ENCODE results near the gene EVI2A.
"Not testable (repeated sequence)": the region's sequence is repeated elsewhere in the genome, so short reads cannot be mapped to it uniquely, and the experiment has no call there.

Gene EVI2A

GRCh38 chr17:31321481-31321880 lies at the start of gene EVI2A:
EVI2A (minus strand) TSS chr17:31321622; CDS start chr17:31319013, 2,609 bp downstream.
- Histone ChIP-seq H3K27ac (ENCODE audit: low read length) (no peak within 1 kb of the TSS), H3K9me3 (ENCODE audit: insufficient read depth, low read depth, low read length) (no peaks in the 10 kb centered on the region), H3K9ac (ENCODE audit: low read depth, low read length) (no peak within 1 kb of the TSS), H3K4me3 (ENCODE audit: low read length) (no peak within 1 kb of the TSS), H3K27me3 (ENCODE audit: insufficient read depth, low read length) (no peaks in the 10 kb centered on the region), H3K4me1 (ENCODE audit: insufficient read depth, low read length) (no peaks in the 10 kb centered on the region), H3K36me3 (ENCODE audit: insufficient read depth, low read depth, low read length) (no peaks in the 10 kb centered on the region; the same call in 1 of the 2 replicates)

DNA sequence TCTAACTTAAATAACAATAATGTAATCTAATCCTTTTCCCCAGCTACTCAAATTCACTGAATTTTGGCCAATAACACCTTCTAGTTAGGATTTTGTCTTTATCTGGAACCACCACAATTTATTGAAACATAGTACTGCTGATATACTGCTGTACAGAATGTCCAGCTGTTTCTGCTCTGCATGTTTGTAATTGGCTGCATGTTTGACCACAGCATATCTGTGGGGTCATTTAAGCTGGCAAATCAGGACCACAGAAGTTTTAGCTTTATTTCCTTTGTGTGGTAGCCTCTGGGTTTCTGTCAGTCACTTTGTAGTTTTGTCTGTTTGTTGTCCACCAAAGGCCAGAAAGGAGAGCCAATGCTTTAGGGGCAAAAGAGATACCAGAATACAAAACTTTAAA lies 47.8 kb upstream of the EVI2A start:
- Histone ChIP-seq H3K27ac (ENCODE audit: low read length) (no peak overlapping the region), H3K4me1 (ENCODE audit: insufficient read depth, low read length) (no peaks in the 10 kb centered on the region), H3K36me3 (ENCODE audit: insufficient read depth, low read depth, low read length) (peaks cover 13% of the 10 kb centered on the region; the same call in 1 of the 2 replicates), H3K9ac (ENCODE audit: low read depth, low read length) (no peak overlapping the region), H3K27me3 (ENCODE audit: insufficient read depth, low read length) (no peaks in the 10 kb centered on the region), H3K9me3 (ENCODE audit: insufficient read depth, low read depth, low read length) (no peaks in the 10 kb centered on the region), H3K4me3 (ENCODE audit: low read length) (no peak overlapping the region)

- Histone ChIP-seq H3K4me1 (ENCODE audit: insufficient read depth, low read length) (no peaks in the 10 kb centered on the region; the same call in 1 of the 2 replicates), H3K4me3 (ENCODE audit: low read length) (no peak overlapping the region), H3K9me3 (ENCODE audit: insufficient read depth, low read depth, low read length) (no peaks in the 10 kb centered on the region), H3K27me3 (ENCODE audit: insufficient read depth, low read length) (no peaks in the 10 kb centered on the region), H3K27ac (ENCODE audit: low read length) (no peak overlapping the region), H3K9ac (ENCODE audit: low read depth, low read length) (no peak overlapping the region), H3K36me3 (ENCODE audit: insufficient read depth, low read depth, low read length) (peaks cover 28% of the 10 kb centered on the region)
Observed at GRCh38 chr17:31366088-31366487, 44.7 kb upstream of the EVI2A start.

GRCh38 chr17:31364012-31364411 lies 42.6 kb upstream of the EVI2A start:
- Histone ChIP-seq H3K4me3 (ENCODE audit: low read length) (no peak overlapping the region), H3K27ac (ENCODE audit: low read length) (no peak overlapping the region), H3K4me1 (ENCODE audit: insufficient read depth, low read length) (no peaks in the 10 kb centered on the region; the same call in 1 of the 2 replicates), H3K9me3 (ENCODE audit: insufficient read depth, low read depth, low read length) (no peaks in the 10 kb centered on the region), H3K27me3 (ENCODE audit: insufficient read depth, low read length) (no peaks in the 10 kb centered on the region), H3K9ac (ENCODE audit: low read depth, low read length) (no peak overlapping the region), H3K36me3 (ENCODE audit: insufficient read depth, low read depth, low read length) (peaks cover 39% of the 10 kb centered on the region)

GRCh38 chr17:31357839-31358394 lies 36.5 kb upstream of the EVI2A start:
- H3K9me3 ChIP-seq (ENCODE audit: insufficient read depth, low read depth, low read length): no peaks in the 10 kb centered on the region
- H3K27ac ChIP-seq (ENCODE audit: low read length): no peak overlapping the region
- H3K4me3 ChIP-seq (ENCODE audit: low read length): no peak overlapping the region
- H3K36me3 ChIP-seq (ENCODE audit: insufficient read depth, low read depth, low read length): peaks cover 62% of the 10 kb centered on the region
- no peaks in the 10 kb centered on the region for H3K27me3 ChIP-seq (ENCODE audit: insufficient read depth, low read length)
- no peak overlapping the region for H3K9ac ChIP-seq (ENCODE audit: low read depth, low read length)
- no peaks in the 10 kb centered on the region for H3K4me1 ChIP-seq (ENCODE audit: insufficient read depth, low read length)

GRCh38 chr17:31357091-31357490 lies 35.7 kb upstream of the EVI2A start:
- Histone ChIP-seq H3K27ac (ENCODE audit: low read length) (no peak overlapping the region), H3K4me3 (ENCODE audit: low read length) (no peak overlapping the region), H3K9ac (ENCODE audit: low read depth, low read length) (no peak overlapping the region), H3K9me3 (ENCODE audit: insufficient read depth, low read depth, low read length) (no peaks in the 10 kb centered on the region), H3K4me1 (ENCODE audit: insufficient read depth, low read length) (no peaks in the 10 kb centered on the region), H3K36me3 (ENCODE audit: insufficient read depth, low read depth, low read length) (peaks cover 62% of the 10 kb centered on the region), H3K27me3 (ENCODE audit: insufficient read depth, low read length) (no peaks in the 10 kb centered on the region)

GRCh38 chr17:31355935-31356334 lies 34.5 kb upstream of the EVI2A start:
- Histone ChIP-seq H3K4me3 (ENCODE audit: low read length) (no peak overlapping the region), H3K9ac (ENCODE audit: low read depth, low read length) (no peak overlapping the region), H3K36me3 (ENCODE audit: insufficient read depth, low read depth, low read length) (peaks cover 58% of the 10 kb centered on the region), H3K27ac (ENCODE audit: low read length) (no peak overlapping the region), H3K9me3 (ENCODE audit: insufficient read depth, low read depth, low read length) (no peaks in the 10 kb centered on the region), H3K27me3 (ENCODE audit: insufficient read depth, low read length) (no peaks in the 10 kb centered on the region), H3K4me1 (ENCODE audit: insufficient read depth, low read length) (no peaks in the 10 kb centered on the region)

- Histone ChIP-seq H3K27me3 (ENCODE audit: insufficient read depth, low read length) (no peaks in the 10 kb centered on the region), H3K4me3 (ENCODE audit: low read length) (no peak overlapping the region), H3K9ac (ENCODE audit: low read depth, low read length) (no peak overlapping the region), H3K27ac (ENCODE audit: low read length) (no peak overlapping the region), H3K4me1 (ENCODE audit: insufficient read depth, low read length) (no peaks in the 10 kb centered on the region), H3K36me3 (ENCODE audit: insufficient read depth, low read depth, low read length) (peaks cover 41% of the 10 kb centered on the region), H3K9me3 (ENCODE audit: insufficient read depth, low read depth, low read length) (no peaks in the 10 kb centered on the region)
Observed at GRCh38 chr17:31349454-31349853, 28.0 kb upstream of the EVI2A start.

GRCh38 chr17:31345191-31345747 lies 23.8 kb upstream of the EVI2A start:
- peaks cover 16% of the 10 kb centered on the region for H3K36me3 ChIP-seq (ENCODE audit: insufficient read depth, low read depth, low read length)

GRCh38 chr17:31339906-31340661 lies 18.7 kb upstream of the EVI2A start:
- no peak overlapping the region for H3K4me3 ChIP-seq (ENCODE audit: low read length)
- H3K4me1 ChIP-seq (ENCODE audit: insufficient read depth, low read length): no peaks in the 10 kb centered on the region
- H3K36me3 ChIP-seq (ENCODE audit: insufficient read depth, low read depth, low read length): peaks cover 12% of the 10 kb centered on the region; the same call in 1 of the 2 replicates
- no peak overlapping the region for H3K9ac ChIP-seq (ENCODE audit: low read depth, low read length)
- H3K27me3 ChIP-seq (ENCODE audit: insufficient read depth, low read length): no peaks in the 10 kb centered on the region
- no peaks in the 10 kb centered on the region for H3K9me3 ChIP-seq (ENCODE audit: insufficient read depth, low read depth, low read length)
- H3K27ac ChIP-seq (ENCODE audit: low read length): no peak overlapping the region

More at GRCh38 chr17:31345191-31345747, 23.8 kb upstream of the EVI2A start:
- H3K27ac ChIP-seq (ENCODE audit: low read length); H3K4me3 ChIP-seq (ENCODE audit: low read length); H3K27me3 ChIP-seq (ENCODE audit: insufficient read depth, low read length); H3K9me3 ChIP-seq (ENCODE audit: insufficient read depth, low read depth, low read length); H3K4me1 ChIP-seq (ENCODE audit: insufficient read depth, low read length); H3K9ac ChIP-seq (ENCODE audit: low read depth, low read length): not testable (repeated sequence)

GRCh38 chr17:31329221-31329620 lies 7.8 kb upstream of the EVI2A start:
- no peaks in the 10 kb centered on the region for H3K4me1 ChIP-seq (ENCODE audit: insufficient read depth, low read length)
- peaks cover 12% of the 10 kb centered on the region for H3K36me3 ChIP-seq (ENCODE audit: insufficient read depth, low read depth, low read length)
- no peak overlapping the region for H3K9ac ChIP-seq (ENCODE audit: low read depth, low read length)
- H3K27ac ChIP-seq (ENCODE audit: low read length): no peak overlapping the region
- no peaks in the 10 kb centered on the region for H3K9me3 ChIP-seq (ENCODE audit: insufficient read depth, low read depth, low read length)
- no peaks in the 10 kb centered on the region for H3K27me3 ChIP-seq (ENCODE audit: insufficient read depth, low read length)
- no peak overlapping the region for H3K4me3 ChIP-seq (ENCODE audit: low read length)

DNA sequence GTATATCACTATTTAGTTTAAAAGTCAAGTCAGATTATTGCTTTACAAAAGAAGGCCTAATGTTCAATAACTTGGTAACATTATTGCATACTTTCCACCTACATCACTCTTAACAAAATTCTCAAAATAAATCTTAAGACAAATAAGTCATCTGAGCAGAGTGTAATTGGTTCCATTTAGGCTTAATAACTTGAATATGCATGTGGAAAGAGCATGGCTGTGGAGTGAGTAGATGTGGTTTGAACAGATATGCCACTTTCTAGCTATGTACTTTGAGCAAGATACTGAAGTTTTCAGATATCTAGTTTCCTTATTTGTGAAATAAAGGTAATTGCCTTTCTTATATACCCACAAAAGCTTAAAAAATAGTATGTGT lies 6.7 kb upstream of the EVI2A start:
- Histone ChIP-seq H3K36me3 (ENCODE audit: insufficient read depth, low read depth, low read length) (peaks cover 12% of the 10 kb centered on the region), H3K4me1 (ENCODE audit: insufficient read depth, low read length) (no peaks in the 10 kb centered on the region), H3K27ac (ENCODE audit: low read length) (no peak overlapping the region), H3K4me3 (ENCODE audit: low read length) (no peak overlapping the region), H3K9me3 (ENCODE audit: insufficient read depth, low read depth, low read length) (no peaks in the 10 kb centered on the region), H3K9ac (ENCODE audit: low read depth, low read length) (no peak overlapping the region), H3K27me3 (ENCODE audit: insufficient read depth, low read length) (no peaks in the 10 kb centered on the region)
